ENCODE results near the gene PMF1. TPM values are rescaled to one million over a fixed set of nuclear protein-coding genes. Genes with fewer than 3 reads are reported as not detected.

The PMF1 gene
- total RNA-seq, 1 donor from 2014 or later, result 64.2 TPM

DNA sequence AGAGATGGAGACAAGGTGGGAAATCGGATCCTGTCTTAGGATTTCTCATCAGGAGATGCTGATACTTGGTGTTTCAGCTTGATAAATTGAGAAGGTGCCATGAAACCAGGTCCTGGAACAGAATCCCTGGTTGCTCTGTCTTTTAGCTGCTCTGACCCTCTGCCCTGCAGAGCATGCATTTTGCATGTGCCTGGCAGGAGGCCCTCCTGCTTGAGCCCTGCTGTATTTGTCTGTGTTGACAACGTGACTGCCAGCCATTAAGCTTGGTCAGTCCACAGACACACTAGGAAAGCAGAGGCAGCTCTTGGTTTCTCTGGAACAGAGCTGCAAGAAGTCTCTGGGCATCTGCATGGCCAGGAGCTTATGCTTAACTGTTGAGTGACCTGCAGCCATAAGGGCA is 16.4 kb upstream of the PMF1 start:
- no peak for DNase-seq

DNA sequence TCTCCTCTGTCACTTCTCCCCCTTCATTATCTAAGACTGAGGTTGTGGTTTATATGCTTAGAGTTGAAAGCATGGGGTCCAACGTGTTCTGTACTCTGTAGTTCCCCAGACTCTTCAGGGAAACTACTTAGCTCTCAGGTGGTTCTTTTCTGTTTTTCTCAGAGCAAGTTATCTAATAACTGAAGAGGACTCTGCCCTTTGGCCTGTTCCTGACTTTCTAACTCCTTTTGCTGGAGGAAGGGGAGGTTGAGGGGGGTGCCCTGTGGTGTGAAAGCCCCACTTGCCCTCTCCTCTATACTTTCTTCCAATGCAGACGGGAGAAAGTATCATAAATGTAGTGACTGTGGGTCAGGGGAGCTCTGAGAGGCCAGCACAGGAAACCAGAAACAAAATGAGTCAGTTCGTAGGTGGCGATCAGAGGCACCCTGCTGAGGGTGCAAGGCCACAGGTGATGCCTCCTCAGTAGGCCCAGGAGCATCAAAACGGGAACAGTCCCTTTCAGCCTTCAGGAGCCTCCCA is 13.9 kb upstream of the PMF1 start:
- DNase-seq, result no peak

GRCh38 chr1:156200044-156200443 is 12.8 kb upstream of the PMF1 start:
- no peak for DNase-seq

DNA sequence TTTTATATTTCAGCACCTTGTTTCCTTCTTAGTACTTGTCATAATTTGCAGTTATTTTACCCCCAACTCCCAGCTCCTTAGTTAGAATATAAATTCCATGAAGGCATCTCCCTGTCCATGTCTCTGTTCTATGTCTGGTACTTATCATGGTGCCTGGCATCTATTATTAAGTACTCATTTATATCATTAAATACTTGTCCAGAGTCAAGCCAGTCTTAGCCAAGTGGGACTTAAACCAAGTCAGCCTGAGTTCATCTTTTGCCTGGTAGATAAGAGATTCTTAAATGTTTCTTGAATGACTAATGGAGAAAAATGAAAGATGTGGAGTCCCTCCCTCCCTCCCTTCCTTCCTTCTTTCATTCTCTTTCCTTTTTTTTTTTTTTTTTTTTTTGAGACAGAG is 9.5 kb upstream of the PMF1 start:
- no peak for DNase-seq

DNA sequence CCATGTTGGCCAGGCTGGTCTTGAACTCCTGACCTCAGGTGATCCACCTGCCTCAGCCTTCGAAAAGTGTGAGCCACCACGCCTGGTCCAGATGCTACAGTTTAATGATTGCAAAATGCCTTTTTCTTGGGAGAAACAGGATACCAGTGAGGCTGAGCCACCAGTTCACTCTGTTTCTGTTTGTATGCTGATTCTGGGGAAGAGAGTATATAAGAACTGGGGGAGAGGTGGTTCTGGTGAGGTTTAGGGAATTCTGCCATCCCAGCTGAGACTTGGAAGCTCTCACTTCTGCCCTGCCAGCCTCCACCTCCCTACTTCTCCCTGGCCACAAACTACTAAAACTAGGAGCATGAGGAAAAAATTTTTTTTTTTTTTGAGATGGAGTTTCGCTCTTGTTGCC is 8.1 kb upstream of the PMF1 start:
- no peak for DNase-seq

DNA sequence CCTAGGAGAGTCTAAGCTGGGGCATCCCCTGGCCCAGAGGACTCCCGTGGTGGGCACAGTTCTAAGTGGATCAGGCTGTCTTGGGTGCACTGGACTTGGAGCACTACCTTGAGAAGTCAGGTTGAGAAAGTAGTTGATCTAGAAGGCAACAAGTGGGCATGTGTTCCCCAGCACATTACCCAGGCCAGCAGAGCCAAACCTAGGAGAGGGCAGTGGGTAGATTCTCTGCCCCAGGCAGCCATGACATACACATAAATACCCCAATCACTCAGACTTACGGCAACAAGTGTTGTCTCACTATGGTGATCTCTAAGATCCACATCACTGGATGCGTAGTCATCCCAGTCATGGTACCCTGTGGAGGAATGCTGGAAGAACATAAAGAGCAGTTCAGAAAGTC is 1.6 kb upstream of the PMF1 start:
- DNase-seq, result no peak

GRCh38 chr1:156212130-156212529 is 677 bp upstream of the PMF1 start:
- DNase-seq, result no peak

DNA sequence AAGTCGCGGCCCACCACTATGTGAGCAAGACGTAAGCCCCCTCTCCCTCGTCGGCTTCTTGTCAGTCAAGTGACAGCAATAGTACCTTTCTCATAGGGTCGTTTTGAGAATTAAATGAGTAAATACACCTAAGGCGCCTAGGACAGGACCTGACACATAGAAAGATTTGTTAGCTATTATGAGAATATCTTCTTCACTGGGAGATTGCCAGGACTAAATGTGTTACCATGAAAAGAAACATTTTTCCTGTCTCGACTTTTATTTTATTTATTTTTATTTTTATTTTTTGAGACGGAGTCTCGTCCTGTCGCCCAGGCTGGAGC is 798 bp downstream of the PMF1 start:
- DNase-seq, result no peak

DNA sequence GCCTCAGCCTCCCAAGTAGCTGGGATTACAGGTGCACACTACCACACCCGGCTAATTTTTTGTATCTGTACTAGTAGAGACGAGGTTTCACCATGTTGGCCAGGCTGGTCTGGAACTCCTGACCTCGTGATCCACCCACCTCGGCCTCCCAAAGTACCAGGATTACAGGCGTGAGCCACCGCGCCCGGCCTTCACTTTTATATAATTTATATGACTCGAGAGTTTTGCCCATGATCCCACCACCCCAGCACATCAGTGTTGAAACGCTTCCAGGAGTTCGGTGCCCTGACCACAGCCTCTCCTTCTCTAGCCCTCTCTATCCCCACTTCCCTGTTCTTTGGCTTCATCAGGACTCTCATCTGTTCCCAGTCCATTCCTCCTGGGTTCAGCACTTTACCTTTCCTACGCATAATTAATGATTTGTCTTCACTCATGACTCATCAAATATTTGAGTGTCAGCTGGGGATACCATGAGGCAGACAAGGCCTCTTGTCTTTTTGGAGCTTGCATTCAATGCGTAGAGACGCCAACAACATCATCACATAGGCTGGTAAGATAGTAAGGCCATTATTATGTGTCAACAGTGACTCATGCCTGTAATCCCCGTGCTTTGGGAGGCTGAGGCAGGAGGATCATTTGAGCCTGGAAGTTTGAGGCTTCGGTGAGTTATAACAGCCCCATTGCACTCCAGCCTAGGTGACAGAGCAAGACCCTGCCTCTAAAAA is 1.4 kb downstream of the PMF1 start:
- DNase-seq, result no peak

GRCh38 chr1:156216361-156217086 is 3.7 kb downstream of the PMF1 start:
- peak; percentile 17 for DNase-seq

DNA sequence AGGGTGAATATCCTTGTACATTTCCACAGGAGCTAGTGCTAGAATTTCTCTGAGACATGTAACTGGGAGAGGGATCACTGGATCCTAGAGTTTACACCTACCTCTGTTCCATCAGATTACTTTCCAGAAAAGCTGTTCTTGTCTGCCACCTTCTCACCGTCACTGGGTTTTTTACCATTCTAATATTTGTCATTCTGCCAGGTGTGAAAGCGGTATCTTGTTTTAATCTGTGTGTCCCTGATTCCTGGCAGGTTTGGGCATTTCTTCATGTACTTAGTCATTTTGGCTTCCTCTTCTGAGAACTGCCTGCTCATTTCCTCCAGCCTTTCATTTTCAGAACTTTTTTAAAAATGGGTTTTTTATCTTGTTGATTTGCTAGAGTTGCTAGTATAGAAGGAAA is 5.1 kb downstream of the PMF1 start:
- DNase-seq, result peak; percentile 68

GRCh38 chr1:156220226-156220625 is 7.4 kb downstream of the PMF1 start:
- DNase-seq, result no peak

DNA sequence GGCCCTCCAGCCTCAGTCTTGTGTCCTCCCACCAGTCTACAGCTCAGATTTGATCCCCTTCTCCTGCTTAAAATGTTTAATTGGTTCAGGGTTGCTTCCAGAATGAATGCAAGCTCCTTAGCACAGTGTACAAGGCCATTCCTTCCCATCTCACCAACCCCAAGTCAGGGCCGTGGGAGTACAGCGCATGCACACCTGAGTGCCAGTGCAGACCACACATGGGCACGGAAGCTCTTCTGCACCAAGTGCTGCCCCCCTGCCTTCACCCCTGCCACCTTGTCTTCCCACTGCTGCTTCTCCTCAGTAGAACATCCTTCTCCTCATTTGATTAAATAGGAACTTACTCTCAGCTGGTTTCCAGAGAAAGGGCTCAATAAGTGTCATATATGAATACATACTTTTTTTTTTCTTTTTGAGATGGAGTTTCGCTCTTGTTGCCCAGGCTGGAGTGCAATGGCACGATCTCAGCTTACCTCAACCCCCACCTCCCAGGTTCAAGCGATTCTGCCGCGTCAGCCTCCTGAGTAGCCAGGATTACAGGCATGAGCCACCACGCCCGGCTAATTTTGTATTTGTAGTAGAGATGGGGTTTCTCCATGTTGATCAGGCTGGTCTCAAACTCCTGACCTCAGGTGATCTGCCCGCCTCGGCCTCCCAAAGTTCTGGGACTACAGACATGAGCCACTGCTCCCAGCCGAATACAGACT is 9.3 kb downstream of the PMF1 start:
- DNase-seq, result no peak

- DNase-seq, result no peak
Observed at GRCh38 chr1:156225677-156226014, 12.8 kb downstream of the PMF1 start.

DNA sequence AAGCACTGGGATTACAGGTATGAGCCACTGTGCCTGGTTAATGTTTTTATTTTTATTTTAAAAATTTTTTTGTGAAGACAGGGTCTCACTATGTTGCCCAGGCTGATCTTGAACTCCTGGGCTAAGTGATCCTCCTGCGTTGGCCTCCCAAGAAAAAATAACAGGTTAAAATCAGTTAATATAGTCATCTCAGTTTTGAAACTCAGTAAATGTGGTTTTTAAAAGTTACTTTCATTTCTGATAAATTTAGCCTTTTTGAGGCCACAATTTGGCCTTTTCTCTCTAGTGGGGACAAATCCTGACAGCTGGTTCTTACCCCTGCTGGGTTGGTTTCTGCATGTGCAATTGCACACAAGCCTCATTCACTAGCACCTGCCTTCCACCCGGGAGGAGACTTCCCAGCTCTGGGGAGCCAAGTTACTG is 13.3 kb downstream of the PMF1 start:
- no peak for DNase-seq

DNA sequence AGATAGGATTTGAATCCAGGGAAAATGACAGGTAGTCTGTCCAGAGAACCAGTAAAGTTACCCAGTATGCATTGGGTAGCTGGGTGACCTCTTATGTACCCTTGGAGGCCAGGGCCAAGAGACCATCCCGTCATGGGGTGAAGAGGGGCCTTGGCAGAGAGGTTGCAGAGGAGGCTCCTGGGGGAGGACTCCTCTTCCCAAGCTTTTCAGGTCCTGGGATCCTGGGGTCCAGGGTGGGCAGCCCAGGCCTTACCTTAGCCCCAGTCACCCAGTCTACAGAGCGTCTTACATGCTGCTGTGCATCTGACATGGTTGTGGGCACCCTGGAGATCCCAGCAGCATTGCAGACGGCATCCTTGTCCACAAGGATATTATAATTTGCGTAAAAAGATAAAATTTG is 14.0 kb downstream of the PMF1 start:
- no peak for DNase-seq

DNA sequence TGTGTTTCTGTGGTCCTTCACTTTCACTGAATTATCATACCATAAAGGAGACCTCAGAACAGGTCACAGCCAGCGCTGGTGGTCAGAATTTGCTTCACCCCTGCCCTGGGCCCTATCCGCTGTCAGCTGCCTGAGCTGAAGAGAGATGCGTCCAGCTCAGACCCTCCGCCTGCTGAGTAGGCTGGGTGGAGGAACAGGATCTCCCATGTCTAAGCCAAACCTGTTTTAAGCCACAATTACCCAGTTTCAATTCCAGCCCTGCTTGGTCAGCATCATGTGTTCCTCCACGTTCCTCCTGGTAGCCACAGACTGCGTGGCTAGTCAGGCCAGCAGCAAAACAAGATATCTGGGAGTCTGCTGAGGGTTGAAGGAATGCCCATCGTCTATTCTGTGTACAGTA is 15.7 kb downstream of the PMF1 start:
- DNase-seq, result no peak

GRCh38 chr1:156229809-156230472 is 17.1 kb downstream of the PMF1 start:
- DNase-seq, result no peak

DNA sequence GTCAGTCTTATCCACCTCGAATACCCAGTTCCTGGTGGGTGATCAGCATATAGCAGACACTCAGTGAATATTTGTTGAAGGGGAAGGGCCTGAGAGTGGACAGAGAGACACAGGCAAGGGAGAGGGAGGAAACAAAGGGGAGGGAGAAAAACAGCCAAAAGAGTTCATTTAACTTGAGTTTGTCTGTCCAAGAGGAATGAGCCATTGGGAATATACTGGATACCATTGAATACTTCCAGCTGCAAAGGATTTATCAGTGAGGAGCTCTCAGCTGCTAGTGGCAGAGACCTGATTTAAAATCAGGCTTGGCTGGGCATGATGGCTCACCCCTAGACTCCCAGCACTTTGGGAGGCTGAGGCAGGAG is 17.6 kb downstream of the PMF1 start:
- no peak for DNase-seq

- DNase-seq, result no peak
Observed at GRCh38 chr1:156232201-156232894, 19.5 kb downstream of the PMF1 start.

GRCh38 chr1:156233426-156234127 is 20.8 kb downstream of the PMF1 start:
- peak; percentile 75 for DNase-seq

- no peak for DNase-seq
Observed at GRCh38 chr1:156236164-156236563, 23.4 kb downstream of the PMF1 start.

All from dermis blood vessel endothelial cell (primary cell).